AG09309 (cell line): Measurements from ENCODE around the gene RSPO4.

Experiments
- DNase-seq: peaks from one replicate; pipeline ENCODE4 v3.0.0-alpha.2; 2010; ENCODE audit warnings: low read depth
- H3K4me3 ChIP-seq: 2 replicates; pipeline ENCODE4 v1.5.1; 2011; ENCODE audit warnings: mild to moderate bottlenecking, low read depth, low read length, moderate library complexity; ENCODE audit not compliant: control insufficient read depth
- TF ChIP-seq, protein P1 (sequence below): IDR thresholded peaks from 2 replicates; pipeline ENCODE4 v1.5.1; 2011; ENCODE audit warnings: mild to moderate bottlenecking, low read depth, low read length, inconsistent platforms; ENCODE audit not compliant: insufficient read depth, control insufficient read depth; ENCODE audit errors: missing control alignments

The RSPO4 gene

DNA sequence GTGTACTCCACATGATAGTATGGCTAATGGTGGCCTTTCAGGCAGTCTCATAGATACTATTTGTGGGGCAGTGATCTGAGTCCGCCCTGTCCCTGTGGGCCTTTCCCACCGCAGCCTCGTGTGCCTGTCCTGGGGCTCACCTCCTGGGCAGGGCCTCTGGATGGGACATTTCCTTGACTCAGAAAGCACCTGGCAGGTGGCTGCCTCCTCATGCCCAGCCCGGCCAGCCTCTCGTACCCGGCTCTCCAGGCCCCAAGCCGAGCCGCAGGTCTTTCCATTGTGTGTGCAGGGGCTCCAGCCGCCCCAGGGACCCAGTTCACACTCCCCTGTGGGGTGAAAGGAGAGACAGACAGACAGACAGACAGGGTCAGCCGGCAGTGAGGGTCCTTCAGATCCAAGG is 38.3 kb downstream of the RSPO4 start:
- no peak overlapping the region for H3K4me3 ChIP-seq
- DNase-seq, result no peak
- TF ChIP-seq, protein P1, sequence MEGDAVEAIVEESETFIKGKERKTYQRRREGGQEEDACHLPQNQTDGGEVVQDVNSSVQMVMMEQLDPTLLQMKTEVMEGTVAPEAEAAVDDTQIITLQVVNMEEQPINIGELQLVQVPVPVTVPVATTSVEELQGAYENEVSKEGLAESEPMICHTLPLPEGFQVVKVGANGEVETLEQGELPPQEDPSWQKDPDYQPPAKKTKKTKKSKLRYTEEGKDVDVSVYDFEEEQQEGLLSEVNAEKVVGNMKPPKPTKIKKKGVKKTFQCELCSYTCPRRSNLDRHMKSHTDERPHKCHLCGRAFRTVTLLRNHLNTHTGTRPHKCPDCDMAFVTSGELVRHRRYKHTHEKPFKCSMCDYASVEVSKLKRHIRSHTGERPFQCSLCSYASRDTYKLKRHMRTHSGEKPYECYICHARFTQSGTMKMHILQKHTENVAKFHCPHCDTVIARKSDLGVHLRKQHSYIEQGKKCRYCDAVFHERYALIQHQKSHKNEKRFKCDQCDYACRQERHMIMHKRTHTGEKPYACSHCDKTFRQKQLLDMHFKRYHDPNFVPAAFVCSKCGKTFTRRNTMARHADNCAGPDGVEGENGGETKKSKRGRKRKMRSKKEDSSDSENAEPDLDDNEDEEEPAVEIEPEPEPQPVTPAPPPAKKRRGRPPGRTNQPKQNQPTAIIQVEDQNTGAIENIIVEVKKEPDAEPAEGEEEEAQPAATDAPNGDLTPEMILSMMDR, result no peak

DNA sequence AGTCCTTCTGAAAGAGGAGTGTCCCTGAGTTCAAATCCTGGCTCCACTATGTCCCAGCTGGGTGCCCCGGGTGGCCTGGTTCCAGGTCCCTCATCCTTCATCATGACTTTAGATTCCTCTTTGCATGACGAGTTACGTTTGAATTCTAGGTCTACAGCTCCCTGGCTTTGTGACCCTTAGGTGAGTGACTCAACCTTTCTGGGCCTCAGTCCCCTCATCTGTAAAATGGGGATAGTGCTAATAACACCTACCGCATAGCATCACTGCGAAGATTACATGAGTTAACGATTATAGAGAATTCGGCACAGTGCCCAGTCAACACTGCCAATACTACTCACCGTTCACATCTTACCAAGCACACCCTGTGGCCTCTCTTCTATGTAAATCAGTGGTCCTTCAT is 39.4 kb downstream of the RSPO4 start:
- TF ChIP-seq, protein P1, result no peak
- H3K4me3 ChIP-seq, result no peak overlapping the region
- no peak for DNase-seq

DNA sequence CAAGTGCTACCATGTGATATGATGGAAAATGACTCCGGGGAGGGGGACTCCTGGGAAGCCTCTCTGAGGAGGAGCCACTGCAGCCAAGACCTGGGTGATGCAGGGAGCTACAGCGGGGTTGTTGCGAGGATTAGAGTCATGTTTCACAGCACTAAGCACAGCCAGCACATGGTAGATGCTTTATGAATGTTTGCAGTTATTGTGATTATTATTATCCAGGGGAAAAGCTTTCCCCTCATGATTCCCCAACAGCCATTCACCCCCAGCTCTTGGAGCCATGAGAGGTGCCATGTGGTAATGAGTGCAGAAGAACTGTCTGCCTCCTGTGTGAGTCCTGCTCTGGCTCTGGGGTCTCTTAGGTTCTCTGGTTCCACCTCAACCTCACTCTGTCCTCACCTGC is 39.9 kb downstream of the RSPO4 start:
- H3K4me3 ChIP-seq, result no peak overlapping the region
- TF ChIP-seq, protein P1, result no peak

GRCh38 chr20:961768-962167 is 40.3 kb downstream of the RSPO4 start:
- no peak for DNase-seq
- no peak overlapping the region for H3K4me3 ChIP-seq
- TF ChIP-seq, protein P1, result no peak

More for the DNA sequence above, 39.9 kb downstream of the RSPO4 start:
- DNase-seq, result no peak

- TF ChIP-seq, protein P1, result no peak
- H3K4me3 ChIP-seq, result no peak overlapping the region
- no peak for DNase-seq
Observed at GRCh38 chr20:959996-960615, 42.0 kb downstream of the RSPO4 start.

GRCh38 chr20:958936-959815 is 42.9 kb downstream of the RSPO4 start:
- no peak overlapping the region for H3K4me3 ChIP-seq
- TF ChIP-seq, protein P1, result no peak
- DNase-seq, result no peak
